SK-N-MC (cell line): ENCODE data around the gene FSTL4.

Experiments used
- EZH2 ChIP-seq: fragments of 200-600 bp; sonication (generic); IDR thresholded peaks from one replicate; pipeline ENCODE4 v1.6.1; 2017; ENCODE audit warnings: antibody characterized with exemption
- FOXP2 ChIP-seq: optimal IDR thresholded peaks from 2 replicates; pipeline ENCODE3; 2011; ENCODE audit warnings: mild to moderate bottlenecking, moderate library complexity; ENCODE audit not compliant: insufficient read depth; ENCODE audit errors: extremely low read length, control extremely low read depth
- POLR2AphosphoS5 ChIP-seq: IDR thresholded peaks from 2 replicates; pipeline ENCODE4 v1.6.1; 2012; ENCODE audit warnings: mild to moderate bottlenecking, low read depth, low read length, borderline replicate concordance

DNA sequence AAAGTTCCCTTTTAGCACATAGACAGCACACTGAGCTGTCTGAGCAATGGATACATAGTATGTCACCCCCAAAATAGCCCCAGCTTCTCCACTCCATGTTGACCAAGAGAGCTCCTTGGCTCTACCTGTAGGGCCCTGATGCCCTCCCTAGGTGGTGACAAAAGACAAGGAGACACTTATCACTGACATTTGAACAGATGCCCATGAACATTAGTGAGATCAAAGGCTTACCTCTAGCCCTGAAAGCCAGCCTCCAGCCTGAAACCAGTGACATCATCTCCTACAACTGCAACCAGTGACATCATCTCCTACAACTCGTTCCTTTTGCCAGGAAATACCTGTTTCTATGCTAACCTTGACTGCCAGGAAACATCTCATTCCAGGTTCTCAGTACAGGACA, 122.7 kb downstream of the FSTL4 start:
- TF ChIP-seq EZH2 (no peak), POLR2AphosphoS5 (no peak), FOXP2 (no peak)
